Gastroesophageal sphincter (tissue), 3 donors: ENCODE measurements around the gene IL17RB.

Experiments
- CTCF ChIP-seq, 4 experiments: fragments of 200-600 bp in 2 of 4; fragments of 450-650 bp in 2 of 4; sonication (generic) in 1 of 4; IDR thresholded peaks; one replicate each; pipeline ENCODE4 v1.5.1; 2017 to 2019; ENCODE audit warnings: antibody characterized with exemption in 4 of 4, mild to moderate bottlenecking in 2 of 4, moderate library complexity in 2 of 4
- EP300 ChIP-seq: sonication (generic); formaldehyde crosslinking; IDR thresholded peaks from one replicate; pipeline ENCODE4 v1.6.1; 2017; ENCODE audit warnings: antibody characterized with exemption, mild to moderate bottlenecking

DNA sequence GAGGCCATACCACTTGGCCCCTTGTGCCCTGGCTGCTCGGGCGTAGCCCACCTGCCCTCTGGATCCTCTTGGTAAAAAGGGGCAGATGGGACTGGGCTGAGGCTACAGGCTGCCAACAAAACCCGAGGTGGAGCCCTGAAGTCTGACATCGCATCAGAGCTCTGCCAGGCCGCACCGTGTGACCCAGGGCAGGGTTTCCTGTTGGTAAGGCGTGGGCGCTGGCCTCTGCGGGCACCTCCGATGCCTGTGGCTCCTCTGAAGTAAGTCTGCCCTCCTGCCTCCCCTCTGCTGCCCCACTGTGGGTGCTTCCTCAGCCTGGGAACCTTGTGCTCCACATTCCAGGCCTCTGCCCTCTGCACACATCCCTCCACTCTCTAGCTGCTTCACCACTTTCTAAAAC lies 9.0 kb upstream of the IL17RB start:
- TF ChIP-seq CTCF (IDR thresholded peaks at IDR 0.05) (no peak), EP300 (no peak)
